GM12892 (cell line): ENCODE results near the gene CCDC40.

Source experiments
- POLR2A ChIP-seq: IDR thresholded peaks from 2 replicates; pipeline ENCODE4 v1.6.1; 2011; ENCODE audit warnings: low read depth, low read length, control low read depth
- POLR2AphosphoS5 ChIP-seq: IDR thresholded peaks from 2 replicates; pipeline ENCODE4 v1.6.1; 2011; ENCODE audit warnings: low read depth, low read length, control low read depth

DNA sequence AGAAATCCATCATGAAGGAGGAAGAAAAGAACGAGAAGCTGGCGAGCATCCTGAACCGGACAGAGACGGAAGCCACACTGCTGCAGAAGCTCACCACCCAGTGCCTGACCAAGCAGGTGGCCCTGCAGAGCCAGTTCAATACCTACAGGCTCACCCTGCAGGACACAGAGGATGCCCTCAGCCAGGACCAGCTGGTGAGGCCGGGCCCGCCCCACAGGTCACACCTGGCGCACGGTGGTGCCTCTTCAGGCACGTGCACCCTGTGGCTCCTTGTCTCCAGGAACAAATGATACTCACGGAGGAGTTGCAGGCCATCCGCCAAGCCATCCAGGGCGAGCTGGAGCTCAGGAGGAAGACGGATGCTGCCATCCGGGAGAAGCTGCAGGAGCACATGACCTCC, 45.2 kb downstream of the CCDC40 start:
- TF ChIP-seq POLR2A, result no peak
- TF ChIP-seq POLR2AphosphoS5, result no peak
